PFSK-1 (cell line): Measurements from ENCODE around the gene OR2B6.

ENCODE experiments used
- POLR2AphosphoS5 ChIP-seq: IDR thresholded peaks from 2 replicates; pipeline ENCODE4 v1.6.1; 2012; ENCODE audit warnings: low read depth, mild to moderate bottlenecking, control low read depth, low read length, moderate library complexity
- REST ChIP-seq, 2 experiments: IDR thresholded peaks; 2 replicates each; pipeline versions ENCODE4 v1.6.1 to v1.8.0; 2011 to 2012; ENCODE audit warnings: low read depth in 2 of 2, low read length in 2 of 2, control low read depth in 1 of 2, inconsistent platforms in 1 of 2, mild to moderate bottlenecking in 1 of 2, moderate library complexity in 1 of 2; ENCODE audit not compliant: insufficient read depth in 1 of 2
- SIN3A ChIP-seq: IDR thresholded peaks from 2 replicates; pipeline ENCODE4 v1.6.1; 2012; ENCODE audit warnings: mild to moderate bottlenecking, low read length, moderate library complexity, borderline replicate concordance; ENCODE audit not compliant: insufficient read depth
- TAF1 ChIP-seq: IDR thresholded peaks from 2 replicates; pipeline ENCODE4 v1.6.1; 2012; ENCODE audit warnings: low read length, control low read depth, borderline replicate concordance; ENCODE audit not compliant: insufficient read depth

- TF ChIP-seq TAF1 = no peak
- no peak for TF ChIP-seq POLR2AphosphoS5
- no peak for TF ChIP-seq SIN3A
- TF ChIP-seq REST (IDR thresholded peaks at IDR 0.05; ENCODE audit: insufficient read depth in 1 of 2, low read depth in 2 of 2, low read length in 2 of 2) = no peak
These were observed 45.1 kb downstream of the OR2B6 start for GRCh38 chr6:28002161-28002560.
